Kidney (tissue), 14 donors: Measurements from ENCODE around the gene OR6N1. TPM values are rescaled to one million over a fixed set of nuclear protein-coding genes. Genes with fewer than 3 reads are reported as not detected.

ENCODE experiments used
- DNase-seq, 5 donors: peaks; one replicate each; pipeline ENCODE4 v3.0.0-alpha.2; 2013 to 2020
- FAIRE-seq: peaks from 2 replicates; lab custom pipeline; 2012; peaks lifted over from hg19 to GRCh38; lab: Jason Lieb, UNC
- H3K27ac ChIP-seq, 2 donors: one replicate each; pipeline ENCODE4 v1.7.0; 2013; ENCODE audit warnings: low read depth in 2 of 2, low read length in 2 of 2, inconsistent platforms in 1 of 2
- H3K27me3 ChIP-seq: one replicate; pipeline ENCODE4 v1.7.1; 2013; ENCODE audit warnings: low read length, inconsistent platforms; ENCODE audit not compliant: control insufficient read depth, insufficient read depth
- H3K36me3 ChIP-seq, 3 donors: one replicate each; pipeline versions ENCODE4 v1.7.0 to v1.7.1; 2013; ENCODE audit warnings: low read length in 3 of 3, control low read depth in 1 of 3, inconsistent platforms in 1 of 3; ENCODE audit not compliant: insufficient read depth in 3 of 3, control insufficient read depth in 2 of 3
- H3K4me1 ChIP-seq, 3 donors: one replicate each; pipeline versions ENCODE4 v1.7.0 to v1.7.1; 2013; ENCODE audit warnings: low read length in 3 of 3, inconsistent platforms in 1 of 3, low read depth in 1 of 3; ENCODE audit not compliant: control insufficient read depth in 2 of 3, insufficient read depth in 2 of 3
- H3K4me3 ChIP-seq, 3 donors: one replicate each; pipeline versions ENCODE4 v1.7.0 to v1.8.1; 2013; ENCODE audit warnings: low read length in 3 of 3, control low read depth in 1 of 3, inconsistent platforms in 1 of 3
- H3K9ac ChIP-seq, 3 donors: one replicate each; pipeline versions ENCODE4 v1.7.0 to v1.7.1; 2013; ENCODE audit warnings: low read length in 3 of 3, control low read depth in 1 of 3, inconsistent platforms in 1 of 3
- H3K9me3 ChIP-seq, 3 donors: one replicate each; pipeline versions ENCODE4 v1.7.0 to v1.7.1; 2013; ENCODE audit warnings: low read length in 3 of 3, control low read depth in 1 of 3, inconsistent platforms in 1 of 3; ENCODE audit not compliant: control insufficient read depth in 2 of 3, insufficient read depth in 1 of 3
- intact Hi-C: fragments of 100-400 bp; cut with DNase I; formaldehyde crosslinking; loops from one replicate; pipeline ENCODE4 v1.11.1; 2022
- polyA plus RNA-seq: library from polyadenylated mRNA; stranded (reverse); fragments of 350-450 nt; fragmentation: Illumina TruSeq; extraction: RNeasy Lipid Tissue Mini Kit (QIAGEN cat#74804); gene quantifications from one replicate; pipeline ENCODE4 v1.2.3, GENCODE V29; 2014; ENCODE audit warnings: low read depth, low replicate concordance; ENCODE audit not compliant: insufficient read depth
- total RNA-seq: library from RNA; stranded (reverse); fragmentation: NEBNext Ultra II Directional; extraction: Animal tissue kit (Norgen Biotek cat#: 25700); gene quantifications from one replicate; pipeline ENCODE4 v1.2.1, GENCODE V29; 2021
- TF ChIP-seq, protein P1 (sequence below): IDR thresholded peaks from 3 replicates; pipeline ENCODE4 v1.5.1; 2012; ENCODE audit warnings: mild to moderate bottlenecking, moderate library complexity, borderline replicate concordance; ENCODE audit not compliant: insufficient read depth; ENCODE audit errors: extremely low read depth
- donor health status: control.
- donor health status: control.
- donor health status: control.
- donor health status: control.
- donor health status: control.
- donor health status: DM: yes; HTN: yes; CAD: no.
- donor health status: Normal renal cell carcinoma (clear cell type).

OR6N1 gene
- total and polyA plus RNA-seq, 2 donors from 2014 or later = not detected

DNA sequence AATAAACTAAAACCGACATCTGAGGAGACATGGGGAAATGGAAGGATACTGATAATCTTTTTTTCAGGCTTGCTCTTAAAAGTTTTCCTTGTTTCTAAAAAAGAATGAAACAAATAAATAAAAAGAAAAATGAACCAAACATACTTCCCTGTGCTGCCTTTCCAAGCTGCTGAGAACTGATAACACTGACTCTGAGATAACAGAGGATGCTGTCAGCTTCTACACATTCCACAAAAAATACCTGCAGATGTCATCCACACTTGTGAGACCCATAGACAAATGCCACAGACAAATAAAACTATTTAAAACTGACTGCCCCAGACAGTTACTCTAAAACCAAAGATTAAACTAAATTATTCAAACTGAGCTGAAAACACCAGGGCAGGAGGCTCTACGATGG, 39.5 kb downstream of the OR6N1 start:
- DNase-seq (no peak), FAIRE-seq (no peak)
- H3K4me3 ChIP-seq = no peak overlapping the region
- H3K9me3 ChIP-seq = no peaks in the 10 kb centered on the region
- H3K36me3 ChIP-seq = no peaks in the 10 kb centered on the region
- H3K27ac ChIP-seq = no peak overlapping the region
- no peak overlapping the region for H3K9ac ChIP-seq
- no peaks in the 10 kb centered on the region for H3K4me1 ChIP-seq
- H3K27me3 ChIP-seq = no peaks in the 10 kb centered on the region
- TF ChIP-seq, protein P1, sequence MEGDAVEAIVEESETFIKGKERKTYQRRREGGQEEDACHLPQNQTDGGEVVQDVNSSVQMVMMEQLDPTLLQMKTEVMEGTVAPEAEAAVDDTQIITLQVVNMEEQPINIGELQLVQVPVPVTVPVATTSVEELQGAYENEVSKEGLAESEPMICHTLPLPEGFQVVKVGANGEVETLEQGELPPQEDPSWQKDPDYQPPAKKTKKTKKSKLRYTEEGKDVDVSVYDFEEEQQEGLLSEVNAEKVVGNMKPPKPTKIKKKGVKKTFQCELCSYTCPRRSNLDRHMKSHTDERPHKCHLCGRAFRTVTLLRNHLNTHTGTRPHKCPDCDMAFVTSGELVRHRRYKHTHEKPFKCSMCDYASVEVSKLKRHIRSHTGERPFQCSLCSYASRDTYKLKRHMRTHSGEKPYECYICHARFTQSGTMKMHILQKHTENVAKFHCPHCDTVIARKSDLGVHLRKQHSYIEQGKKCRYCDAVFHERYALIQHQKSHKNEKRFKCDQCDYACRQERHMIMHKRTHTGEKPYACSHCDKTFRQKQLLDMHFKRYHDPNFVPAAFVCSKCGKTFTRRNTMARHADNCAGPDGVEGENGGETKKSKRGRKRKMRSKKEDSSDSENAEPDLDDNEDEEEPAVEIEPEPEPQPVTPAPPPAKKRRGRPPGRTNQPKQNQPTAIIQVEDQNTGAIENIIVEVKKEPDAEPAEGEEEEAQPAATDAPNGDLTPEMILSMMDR = no peak
- intact Hi-C loops = no loop called here

DNA sequence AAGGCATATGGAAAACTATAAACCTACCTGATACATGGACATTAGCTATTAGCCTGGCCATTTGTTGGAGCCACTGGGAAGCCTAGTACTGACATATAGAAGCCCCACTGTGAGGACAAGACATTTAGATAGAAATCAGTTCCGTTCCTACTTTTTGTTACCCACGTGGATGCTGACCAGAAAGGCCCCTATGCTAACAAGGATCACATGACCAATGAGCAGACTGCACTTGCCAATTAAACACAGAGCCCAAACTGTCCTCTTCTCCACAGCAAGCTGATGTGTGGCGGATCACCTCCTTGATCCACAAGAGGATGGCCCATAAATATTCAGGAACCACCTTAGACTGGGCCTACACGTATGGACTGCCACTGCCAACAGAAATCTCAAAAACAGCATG, 40.3 kb downstream of the OR6N1 start:
- no peak overlapping the region for H3K9ac ChIP-seq
- H3K9me3 ChIP-seq = no peaks in the 10 kb centered on the region
- no peaks in the 10 kb centered on the region for H3K27me3 ChIP-seq
- TF ChIP-seq, protein P1 = no peak
- intact Hi-C loops = no loop called here
- H3K36me3 ChIP-seq = no peaks in the 10 kb centered on the region
- no peak overlapping the region for H3K27ac ChIP-seq
- no peak for DNase-seq
- no peak for FAIRE-seq
- H3K4me1 ChIP-seq = no peaks in the 10 kb centered on the region
- H3K4me3 ChIP-seq = no peak overlapping the region

DNA sequence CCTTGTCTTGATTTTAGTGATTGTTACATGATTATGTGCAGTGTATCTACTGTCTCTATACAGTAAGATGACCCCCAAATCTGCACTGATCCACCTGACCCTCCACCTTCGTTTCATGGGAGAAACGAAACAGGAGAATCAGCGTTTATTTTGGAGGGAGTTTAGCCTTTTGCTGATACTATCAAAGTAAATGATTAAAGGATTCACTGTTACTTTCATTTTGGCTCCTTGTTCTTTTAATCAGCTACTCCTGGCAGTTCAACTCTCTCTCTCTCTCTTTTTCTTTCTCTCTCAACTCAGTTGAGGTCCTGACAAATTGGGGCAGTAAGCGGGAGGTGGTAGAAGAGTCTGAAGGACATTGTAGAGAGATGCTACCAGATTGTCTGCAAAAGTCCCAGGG, 41.5 kb downstream of the OR6N1 start:
- TF ChIP-seq, protein P1 = no peak
- peak overlapping the region in 1 of 3 donors; percentile 12 for H3K4me3 ChIP-seq
- DNase-seq (no peak), FAIRE-seq (no peak)
- H3K9me3 ChIP-seq = no peaks in the 10 kb centered on the region
- H3K27ac ChIP-seq = no peak overlapping the region
- H3K27me3 ChIP-seq = no peaks in the 10 kb centered on the region
- no peaks in the 10 kb centered on the region for H3K4me1 ChIP-seq
- H3K36me3 ChIP-seq = no peaks in the 10 kb centered on the region
- intact Hi-C loops = no loop called here
- no peak overlapping the region for H3K9ac ChIP-seq
